ENCODE data around the gene NR2C2. TPM values are rescaled to one million over a fixed set of nuclear protein-coding genes. Genes with fewer than 3 reads are reported as not detected.

NR2C2 gene
- total and polyA plus RNA-seq, 9 of the 15 experiments (the other 6 are each of a cell fraction or from before 2014, with no cell fraction given): 6.1 to 33.0 (median 14.6) TPM

DNA sequence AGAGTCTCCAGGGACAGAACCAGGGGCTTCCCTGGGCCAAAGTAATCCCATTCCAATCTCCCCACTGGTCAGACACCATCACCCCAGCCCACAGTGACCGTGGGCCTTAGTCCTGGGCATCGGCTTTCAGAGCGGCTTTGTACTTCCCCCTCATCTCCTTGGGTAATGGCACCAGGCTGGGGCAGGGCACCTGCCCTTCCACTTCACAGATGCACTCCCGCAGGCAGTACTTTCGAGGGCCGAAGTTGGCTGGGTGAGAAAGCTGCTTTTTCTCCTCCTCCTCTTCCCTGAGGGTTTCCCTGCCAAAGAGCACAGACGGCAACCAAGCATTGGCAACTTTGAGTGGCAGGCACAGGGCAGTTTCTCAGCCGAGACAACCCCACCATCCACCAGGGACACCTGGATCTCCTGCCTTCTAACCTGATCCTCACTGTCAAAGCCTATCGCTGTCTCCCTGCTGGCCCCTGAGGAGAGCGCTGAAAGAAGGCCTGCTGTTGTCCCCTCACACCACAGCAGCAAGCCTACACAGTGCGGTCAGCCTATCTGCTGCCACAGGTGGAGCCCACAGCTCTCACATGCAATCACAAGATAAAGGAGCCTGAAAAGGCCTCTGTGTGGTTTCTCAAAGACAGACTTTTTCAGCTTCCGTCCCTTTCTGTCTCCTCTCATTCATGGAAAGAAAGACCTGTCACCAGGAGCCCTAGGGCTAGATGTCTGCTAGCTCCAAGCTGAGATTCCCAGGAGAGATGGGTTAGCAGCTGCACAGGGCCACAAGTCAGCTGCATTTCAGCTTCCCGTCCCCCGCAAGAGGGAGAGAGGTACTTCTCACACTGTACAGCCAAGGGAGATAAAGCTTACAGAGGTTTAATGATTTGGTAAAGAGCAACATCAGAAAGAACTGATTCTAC, 105.2 kb downstream of the NR2C2 start (continued):
- TF ChIP-seq CHD7 (IDR thresholded peaks at IDR 0.05; ENCODE audit: low read depth, low read length): no peak
- peak; percentile 100 for TF ChIP-seq CBFB (CRISPR knock-in tag; IDR thresholded peaks at IDR 0.05)
- no peak for TF ChIP-seq GMEB1 (CRISPR knock-in tag; IDR thresholded peaks at IDR 0.05)
- TF ChIP-seq EP300 (IDR thresholded peaks at IDR 0.05; ENCODE audit: low read length): peak; percentile 92
- TF ChIP-seq ZNF24 (IDR thresholded peaks at IDR 0.05): 0 out of 2 replicates have a peak, but pooled peaks have one; percentile 60
- TF ChIP-seq SMC3 (conservative IDR thresholded peaks at IDR 0.05; ENCODE audit: insufficient read depth, low read depth, low read length): no peak
- no peak for TF ChIP-seq C11orf30 (IDR thresholded peaks at IDR 0.05; ENCODE audit: low read depth)
- 0 out of 2 replicates have a peak, but pooled peaks have one; percentile 42 for TF ChIP-seq MEF2D (tag; conservative IDR thresholded peaks at IDR 0.05; ENCODE audit: low read depth)
- no peak for TF ChIP-seq ZNF133 (CRISPR knock-in tag; IDR thresholded peaks at IDR 0.05)
- TF ChIP-seq NFRKB (IDR thresholded peaks at IDR 0.05; ENCODE audit: low read depth): no peak
- TF ChIP-seq E4F1 (CRISPR knock-in tag; IDR thresholded peaks at IDR 0.05; ENCODE audit: borderline replicate concordance): no peak
- no peak for TF ChIP-seq HMG20B (CRISPR knock-in tag; IDR thresholded peaks at IDR 0.05)
